K562 (cell line): Measurements from ENCODE around the gene ZNF474. TPM values are rescaled to one million over a fixed set of nuclear protein-coding genes. Genes with fewer than 3 reads are reported as not detected.

Source experiments
- ATAC-seq: fragments of 200-7000 bp; cut with Tn5 transposase; 3 replicates; pipeline ENCODE4 v1.9.1; 2020; ENCODE audit warnings: moderate library complexity
- BruUV-seq: library from RNA; stranded (reverse); fragments of 400-500 nt; replicated peaks from 2 replicates; lab custom pipeline; 2021; lab: Mats Ljungman, UMichigan
- CTCF ChIA-PET: fragments of 300-600 bp; formaldehyde crosslinking; extraction: SDS; loops from one replicate; lab custom pipeline; 2021; ENCODE audit warnings: low intra/inter-chr PET ratio; lab: Yijun Ruan, JAX
- POLR2A ChIA-PET: fragments of 300-600, 350-650 bp; sonication (Branson Sonifier 250); formaldehyde crosslinking; extraction: SDS; loops from one replicate; lab custom pipeline; 2021; ENCODE audit warnings: antibody characterized with exemption, inconsistent platforms; lab: Yijun Ruan, JAX
- DNase-seq, 4 experiments: peaks; one replicate each; pipeline versions ENCODE4 v3.0.0 to v3.0.0-alpha.2; 2011 to 2018; ENCODE audit warnings: low spot score in 3 of 4, mixed read lengths in 3 of 4; ENCODE audit errors: extremely low read depth in 1 of 4
- FAIRE-seq: peaks from 2 replicates; lab custom pipeline; 2011; peaks lifted over from hg19 to GRCh38; lab: Jason Lieb, UNC
- H2AFZ ChIP-seq: 2 replicates; pipeline ENCODE4 v1.6.0; 2011; ENCODE audit warnings: low read depth, low read length, control low read depth, inconsistent platforms
- H3K27ac ChIP-seq: fragments of 200-600 bp; 3 replicates; pipeline ENCODE4 v1.8.0; 2011; ENCODE audit warnings: low read depth, mild to moderate bottlenecking, control low read depth, inconsistent platforms, low read length, moderate library complexity, mixed read lengths; ENCODE audit errors: extremely low read depth
- H3K27me3 ChIP-seq, 2 experiments: fragments of 300-600 bp in 1 of 2; 2 replicates in 1 of 2; 3 replicates in 1 of 2; pipeline versions ENCODE4 v1.6.0 to v1.8.0; 2011; ENCODE audit warnings: inconsistent platforms in 2 of 2, low read length in 2 of 2, mild to moderate bottlenecking in 1 of 2, mixed read lengths in 1 of 2, moderate library complexity in 1 of 2; ENCODE audit not compliant: control insufficient read depth in 2 of 2, insufficient read depth in 2 of 2
- H3K36me3 ChIP-seq: fragments of 300-600 bp; 3 replicates; pipeline ENCODE4 v1.8.0; 2011; ENCODE audit warnings: mild to moderate bottlenecking, low read length, inconsistent platforms; ENCODE audit not compliant: control insufficient read depth, insufficient read depth
- H3K4me1 ChIP-seq, 2 experiments: fragments of 200-600 bp in 1 of 2; replicated peaks in 1 of 2; 2 replicates in 1 of 2; 3 replicates in 1 of 2; pipeline versions ENCODE4 v1.5.1 to v1.8.0; 2011; ENCODE audit warnings: inconsistent platforms in 2 of 2, low read length in 2 of 2, mild to moderate bottlenecking in 1 of 2, mixed read lengths in 1 of 2, moderate library complexity in 1 of 2; ENCODE audit not compliant: control insufficient read depth in 2 of 2, insufficient read depth in 2 of 2
- H3K4me2 ChIP-seq: 2 replicates; pipeline ENCODE4 v1.6.1; 2011; ENCODE audit warnings: low read length, control low read depth, inconsistent platforms, mixed read lengths; ENCODE audit not compliant: insufficient read depth
- H3K4me3 ChIP-seq: fragments of 200-600 bp; sonication (generic), shearing (Covaris generic); 2 replicates; pipeline ENCODE4 v1.5.1; 2016; ENCODE audit warnings: control low read depth, inconsistent platforms
- H3K79me2 ChIP-seq: fragments of 200-600 bp; 3 replicates; pipeline ENCODE4 v1.8.0; 2011; ENCODE audit warnings: low read length, inconsistent platforms; ENCODE audit not compliant: control insufficient read depth, insufficient read depth
- H3K9ac ChIP-seq, 2 experiments: 2 replicates each; pipeline versions ENCODE4 v1.6.0 to v1.6.1; 2011; ENCODE audit warnings: low read depth in 2 of 2, low read length in 2 of 2, control low read depth in 1 of 2, inconsistent platforms in 1 of 2, mild to moderate bottlenecking in 1 of 2, mixed read lengths in 1 of 2; ENCODE audit not compliant: insufficient read depth in 1 of 2
- H3K9me1 ChIP-seq: one replicate; pipeline ENCODE4 v1.6.0; 2011; ENCODE audit warnings: inconsistent platforms, mild to moderate bottlenecking, low read length, moderate library complexity; ENCODE audit not compliant: control insufficient read depth, insufficient read depth
- H3K9me3 ChIP-seq: replicated peaks from 2 replicates; pipeline ENCODE4 v1.5.1; 2011; ENCODE audit warnings: low read depth, low read length, inconsistent platforms; ENCODE audit not compliant: control insufficient read depth, insufficient read depth
- H4K20me1 ChIP-seq: replicated peaks from 2 replicates; pipeline ENCODE4 v1.6.1; 2011; ENCODE audit warnings: low read length, inconsistent platforms, mixed read lengths; ENCODE audit not compliant: control insufficient read depth, insufficient read depth
- E2F4 ChIP-seq: sonication (generic); formaldehyde crosslinking; IDR thresholded peaks from 2 replicates; pipeline ENCODE4 v1.8.0; 2022; ENCODE audit warnings: mild to moderate bottlenecking, low read depth, missing genetic modification reagents
- NR1H2 ChIP-seq: sonication (generic); formaldehyde crosslinking; IDR thresholded peaks from 2 replicates; pipeline ENCODE4 v1.4.0; 2020; ENCODE audit warnings: mild to moderate bottlenecking, missing genetic modification reagents
- SAFB ChIP-seq: fragments of 200-400 bp; formaldehyde crosslinking; IDR thresholded peaks from 2 replicates; pipeline ENCODE4 v1.6.1; 2017; ENCODE audit warnings: low read depth, low read length, borderline replicate concordance
- SOX6 ChIP-seq: fragments of 450-650 bp; IDR thresholded peaks from 2 replicates; pipeline ENCODE4 v1.6.1; 2014; ENCODE audit warnings: mild to moderate bottlenecking
- ZNF23 ChIP-seq: fragments of 250-450 bp; sonication (Bioruptor Pico); IDR thresholded peaks from 2 replicates; pipeline ENCODE4 v1.4.0; 2020; ENCODE audit warnings: mild to moderate bottlenecking
- ZNF253 ChIP-seq: fragments of 250-450 bp; sonication (Bioruptor Pico); conservative IDR thresholded peaks from 2 replicates; pipeline ENCODE4 v1.6.1; 2021; ENCODE audit warnings: mild to moderate bottlenecking
- WGBS: fragments of 100-300 bp; shearing (Covaris generic); methylation state at CpG from one replicate; pipeline ENCODE4 v1.1.6; 2016; ENCODE audit warnings: low coverage, mixed read lengths; ENCODE audit not compliant: insufficient coverage; ENCODE audit errors: missing lambda C conversion rate; 5-methylcytosine and 5-hydroxymethylcytosine counted together
- in situ Hi-C: fragments of 300-500 bp; cut with MboI; formaldehyde crosslinking; loops from 4 replicates; pipeline ENCODE4 v1.15.0; 2018; ENCODE audit warnings: inconsistent platforms, mixed read lengths
- intact Hi-C: fragments of 100-400 bp; cut with micrococcal nuclease; formaldehyde crosslinking; loops from 2 replicates; pipeline ENCODE4 v1.14.2; 2022
- polyA plus RNA-seq, 8 experiments: library from polyadenylated mRNA; depleted of rRNA in 4 of 8; stranded (reverse) in 5 of 8; unstranded in 3 of 8; fragments of >200 nt; fragmentation: Nextera tagmentation in 2 of 8; fragmentation: Illumina TruSeq in 1 of 8; extraction: Ambion mirVana in 2 of 8; extraction: Trizol in 1 of 8; gene quantifications; 2 replicates each; pipeline versions ENCODE4 v1.2.1 to v1.2.3, GENCODE V29; 2011 to 2014; ENCODE audit warnings: inconsistent platforms in 1 of 8, missing spikeins in 1 of 8
- total RNA-seq, 7 experiments: library from RNA; depleted of rRNA in 6 of 7; stranded (reverse); fragments of >200 nt in 6 of 7; fragmentation: Illumina TruSeq in 2 of 7; extraction: Trizol in 2 of 7; gene quantifications; 2 replicates each; pipeline versions ENCODE4 v1.2.1 to v1.2.3, GENCODE V29; 2011 to 2021; ENCODE audit warnings: low replicate concordance in 1 of 7
- TF ChIP-seq, protein P1 (sequence below): fragments of 450-650 bp; IDR thresholded peaks from 2 replicates; pipeline ENCODE4 v1.6.1; 2016; ENCODE audit warnings: mild to moderate bottlenecking, moderate library complexity

ZNF474 gene
- total and polyA plus RNA-seq, 9 of the 15 experiments (the other 6 are each of a cell fraction or from before 2014, with no cell fraction given): 0.16 to 0.62 (median 0.39) TPM

DNA sequence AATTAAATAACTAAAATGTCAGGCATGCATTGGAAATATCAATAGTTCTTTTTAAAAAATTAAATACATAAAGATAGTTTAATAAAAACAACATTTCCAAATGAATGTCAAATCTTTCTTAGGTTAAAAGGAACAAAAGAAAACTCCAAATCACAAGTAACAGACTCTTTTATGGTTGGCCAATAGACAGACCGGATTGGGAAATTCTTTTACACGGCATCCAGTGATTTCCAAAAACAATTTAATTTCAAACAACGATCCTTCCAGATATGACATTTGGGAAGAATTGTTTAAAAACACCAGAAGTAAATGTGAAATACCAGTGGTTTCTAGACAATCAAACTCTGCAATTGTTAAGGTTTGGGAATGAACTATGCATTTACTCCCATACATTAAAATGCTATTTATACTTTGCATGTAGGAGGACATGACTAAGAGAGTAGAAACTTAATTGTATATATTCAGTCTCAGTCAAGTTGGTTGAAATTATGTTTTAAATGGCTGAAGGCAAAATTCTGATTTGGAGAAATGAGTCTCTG is 32.8 kb downstream of the ZNF474 start:
- CTCF ChIA-PET: no interaction called here
- Histone ChIP-seq H3K9me1 (no peaks in the 10 kb centered on the region), H3K4me1 (no peaks in the 10 kb centered on the region), H4K20me1 (no peaks in the 10 kb centered on the region), H3K36me3 (no peaks in the 10 kb centered on the region), H3K9ac (no peak overlapping the region), H3K4me3 (no peak overlapping the region), H3K27ac (no peak overlapping the region), H3K4me2 (no peak overlapping the region), H2AFZ (no peak overlapping the region), H3K79me2 (no peaks in the 10 kb centered on the region), H3K27me3 (no peaks in the 10 kb centered on the region), H3K9me3 (no peaks in the 10 kb centered on the region)
- no peak for TF ChIP-seq SOX6
- no peak for TF ChIP-seq ZNF23 (CRISPR knock-in tag)
- TF ChIP-seq NR1H2 (CRISPR knock-in tag): no peak
- no peak for TF ChIP-seq ZNF253 (CRISPR knock-in tag)
- no peak for TF ChIP-seq SAFB
- TF ChIP-seq, protein P1, sequence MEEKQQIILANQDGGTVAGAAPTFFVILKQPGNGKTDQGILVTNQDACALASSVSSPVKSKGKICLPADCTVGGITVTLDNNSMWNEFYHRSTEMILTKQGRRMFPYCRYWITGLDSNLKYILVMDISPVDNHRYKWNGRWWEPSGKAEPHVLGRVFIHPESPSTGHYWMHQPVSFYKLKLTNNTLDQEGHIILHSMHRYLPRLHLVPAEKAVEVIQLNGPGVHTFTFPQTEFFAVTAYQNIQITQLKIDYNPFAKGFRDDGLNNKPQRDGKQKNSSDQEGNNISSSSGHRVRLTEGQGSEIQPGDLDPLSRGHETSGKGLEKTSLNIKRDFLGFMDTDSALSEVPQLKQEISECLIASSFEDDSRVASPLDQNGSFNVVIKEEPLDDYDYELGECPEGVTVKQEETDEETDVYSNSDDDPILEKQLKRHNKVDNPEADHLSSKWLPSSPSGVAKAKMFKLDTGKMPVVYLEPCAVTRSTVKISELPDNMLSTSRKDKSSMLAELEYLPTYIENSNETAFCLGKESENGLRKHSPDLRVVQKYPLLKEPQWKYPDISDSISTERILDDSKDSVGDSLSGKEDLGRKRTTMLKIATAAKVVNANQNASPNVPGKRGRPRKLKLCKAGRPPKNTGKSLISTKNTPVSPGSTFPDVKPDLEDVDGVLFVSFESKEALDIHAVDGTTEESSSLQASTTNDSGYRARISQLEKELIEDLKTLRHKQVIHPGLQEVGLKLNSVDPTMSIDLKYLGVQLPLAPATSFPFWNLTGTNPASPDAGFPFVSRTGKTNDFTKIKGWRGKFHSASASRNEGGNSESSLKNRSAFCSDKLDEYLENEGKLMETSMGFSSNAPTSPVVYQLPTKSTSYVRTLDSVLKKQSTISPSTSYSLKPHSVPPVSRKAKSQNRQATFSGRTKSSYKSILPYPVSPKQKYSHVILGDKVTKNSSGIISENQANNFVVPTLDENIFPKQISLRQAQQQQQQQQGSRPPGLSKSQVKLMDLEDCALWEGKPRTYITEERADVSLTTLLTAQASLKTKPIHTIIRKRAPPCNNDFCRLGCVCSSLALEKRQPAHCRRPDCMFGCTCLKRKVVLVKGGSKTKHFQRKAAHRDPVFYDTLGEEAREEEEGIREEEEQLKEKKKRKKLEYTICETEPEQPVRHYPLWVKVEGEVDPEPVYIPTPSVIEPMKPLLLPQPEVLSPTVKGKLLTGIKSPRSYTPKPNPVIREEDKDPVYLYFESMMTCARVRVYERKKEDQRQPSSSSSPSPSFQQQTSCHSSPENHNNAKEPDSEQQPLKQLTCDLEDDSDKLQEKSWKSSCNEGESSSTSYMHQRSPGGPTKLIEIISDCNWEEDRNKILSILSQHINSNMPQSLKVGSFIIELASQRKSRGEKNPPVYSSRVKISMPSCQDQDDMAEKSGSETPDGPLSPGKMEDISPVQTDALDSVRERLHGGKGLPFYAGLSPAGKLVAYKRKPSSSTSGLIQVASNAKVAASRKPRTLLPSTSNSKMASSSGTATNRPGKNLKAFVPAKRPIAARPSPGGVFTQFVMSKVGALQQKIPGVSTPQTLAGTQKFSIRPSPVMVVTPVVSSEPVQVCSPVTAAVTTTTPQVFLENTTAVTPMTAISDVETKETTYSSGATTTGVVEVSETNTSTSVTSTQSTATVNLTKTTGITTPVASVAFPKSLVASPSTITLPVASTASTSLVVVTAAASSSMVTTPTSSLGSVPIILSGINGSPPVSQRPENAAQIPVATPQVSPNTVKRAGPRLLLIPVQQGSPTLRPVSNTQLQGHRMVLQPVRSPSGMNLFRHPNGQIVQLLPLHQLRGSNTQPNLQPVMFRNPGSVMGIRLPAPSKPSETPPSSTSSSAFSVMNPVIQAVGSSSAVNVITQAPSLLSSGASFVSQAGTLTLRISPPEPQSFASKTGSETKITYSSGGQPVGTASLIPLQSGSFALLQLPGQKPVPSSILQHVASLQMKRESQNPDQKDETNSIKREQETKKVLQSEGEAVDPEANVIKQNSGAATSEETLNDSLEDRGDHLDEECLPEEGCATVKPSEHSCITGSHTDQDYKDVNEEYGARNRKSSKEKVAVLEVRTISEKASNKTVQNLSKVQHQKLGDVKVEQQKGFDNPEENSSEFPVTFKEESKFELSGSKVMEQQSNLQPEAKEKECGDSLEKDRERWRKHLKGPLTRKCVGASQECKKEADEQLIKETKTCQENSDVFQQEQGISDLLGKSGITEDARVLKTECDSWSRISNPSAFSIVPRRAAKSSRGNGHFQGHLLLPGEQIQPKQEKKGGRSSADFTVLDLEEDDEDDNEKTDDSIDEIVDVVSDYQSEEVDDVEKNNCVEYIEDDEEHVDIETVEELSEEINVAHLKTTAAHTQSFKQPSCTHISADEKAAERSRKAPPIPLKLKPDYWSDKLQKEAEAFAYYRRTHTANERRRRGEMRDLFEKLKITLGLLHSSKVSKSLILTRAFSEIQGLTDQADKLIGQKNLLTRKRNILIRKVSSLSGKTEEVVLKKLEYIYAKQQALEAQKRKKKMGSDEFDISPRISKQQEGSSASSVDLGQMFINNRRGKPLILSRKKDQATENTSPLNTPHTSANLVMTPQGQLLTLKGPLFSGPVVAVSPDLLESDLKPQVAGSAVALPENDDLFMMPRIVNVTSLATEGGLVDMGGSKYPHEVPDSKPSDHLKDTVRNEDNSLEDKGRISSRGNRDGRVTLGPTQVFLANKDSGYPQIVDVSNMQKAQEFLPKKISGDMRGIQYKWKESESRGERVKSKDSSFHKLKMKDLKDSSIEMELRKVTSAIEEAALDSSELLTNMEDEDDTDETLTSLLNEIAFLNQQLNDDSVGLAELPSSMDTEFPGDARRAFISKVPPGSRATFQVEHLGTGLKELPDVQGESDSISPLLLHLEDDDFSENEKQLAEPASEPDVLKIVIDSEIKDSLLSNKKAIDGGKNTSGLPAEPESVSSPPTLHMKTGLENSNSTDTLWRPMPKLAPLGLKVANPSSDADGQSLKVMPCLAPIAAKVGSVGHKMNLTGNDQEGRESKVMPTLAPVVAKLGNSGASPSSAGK: no peak
- no peak for TF ChIP-seq E2F4 (CRISPR knock-in tag)
- intact Hi-C loops (no loop called here), in situ Hi-C loops (no loop called here)
- ATAC-seq (no peak), DNase-seq (no peak), FAIRE-seq (no peak)
- no TSS peak for BruUV-seq
- POLR2A ChIA-PET: no interaction called here
- WGBS: 30% methylated on average over 3 of the region's 3 CpGs
